Gastroesophageal sphincter (tissue), 3 donors: ENCODE data around the gene CCHCR1.

Experiments used
- CTCF ChIP-seq, 4 experiments: fragments of 200-600 bp in 2 of 4; fragments of 450-650 bp in 2 of 4; sonication (generic) in 1 of 4; IDR thresholded peaks; one replicate each; pipeline ENCODE4 v1.5.1; 2017 to 2019; ENCODE audit warnings: antibody characterized with exemption in 4 of 4, mild to moderate bottlenecking in 2 of 4, moderate library complexity in 2 of 4
- POLR2A ChIP-seq, 2 donors: fragments of 450-650 bp; IDR thresholded peaks; one replicate each; pipeline ENCODE4 v1.6.1; 2017; ENCODE audit warnings: antibody characterized with exemption in 2 of 2, mild to moderate bottlenecking in 2 of 2, moderate library complexity in 1 of 2
- POLR2AphosphoS5 ChIP-seq: sonication (generic); formaldehyde crosslinking; IDR thresholded peaks from one replicate; pipeline ENCODE4 v1.6.1; 2017; ENCODE audit warnings: antibody characterized with exemption

GRCh38 chr6:31120151-31120915, 37.3 kb downstream of the CCHCR1 start, which contains the start of gene CDSN:
- TF ChIP-seq CTCF (IDR thresholded peaks at IDR 0.05), result no peak
- no peak for TF ChIP-seq POLR2AphosphoS5
- no peak for TF ChIP-seq POLR2A (IDR thresholded peaks at IDR 0.05)
